HEK293T (cell line): ENCODE results near the gene CLASP1.

Experiments used
- CTCF ChIA-PET: fragments of 350-600 bp; formaldehyde crosslinking; extraction: SDS; loops from one replicate; lab custom pipeline; 2021; ENCODE audit warnings: antibody characterized with exemption, inconsistent platforms; lab: Yijun Ruan, JAX
- POLR2A ChIA-PET: fragments of 350-600 bp; formaldehyde crosslinking; extraction: SDS; loops from one replicate; lab custom pipeline; 2020; ENCODE audit warnings: antibody characterized with exemption, inconsistent platforms; lab: Yijun Ruan, JAX
- DNase-seq: peaks from one replicate; pipeline ENCODE4 v3.0.0; 2012; ENCODE audit warnings: mixed read lengths; ENCODE audit errors: extremely low spot score
- ARNT ChIP-seq: fragments of 450-650 bp; IDR thresholded peaks from 2 replicates; pipeline ENCODE4 v1.6.1; 2017; ENCODE audit warnings: mild to moderate bottlenecking
- BHLHE40 ChIP-seq: fragments of 450-650 bp; IDR thresholded peaks from 2 replicates; pipeline ENCODE4 v1.6.1; 2016; ENCODE audit warnings: mild to moderate bottlenecking, moderate library complexity, borderline replicate concordance
- CTBP1 ChIP-seq: fragments of 450-650 bp; IDR thresholded peaks from 2 replicates; pipeline ENCODE4 v1.6.1; 2016; ENCODE audit warnings: borderline replicate concordance
- ELF4 ChIP-seq: fragments of 450-650 bp; IDR thresholded peaks from 2 replicates; pipeline ENCODE4 v1.6.1; 2017; ENCODE audit warnings: antibody characterized with exemption
- FOXA1 ChIP-seq: fragments of 450-650 bp; IDR thresholded peaks from 2 replicates; pipeline ENCODE4 v1.6.1; 2016; ENCODE audit warnings: mild to moderate bottlenecking
- FOXK2 ChIP-seq: fragments of 450-650 bp; IDR thresholded peaks from 2 replicates; pipeline ENCODE4 v1.6.1; 2016; ENCODE audit warnings: mild to moderate bottlenecking
- FOXM1 ChIP-seq: fragments of 450-650 bp; IDR thresholded peaks from 2 replicates; pipeline ENCODE4 v1.6.1; 2017; ENCODE audit warnings: mild to moderate bottlenecking, borderline replicate concordance
- HDGF ChIP-seq: fragments of 450-650 bp; IDR thresholded peaks from 2 replicates; pipeline ENCODE4 v1.6.1; 2017; ENCODE audit warnings: antibody characterized with exemption, borderline replicate concordance
- L3MBTL2 ChIP-seq: fragments of 450-650 bp; conservative IDR thresholded peaks from 2 replicates; pipeline ENCODE4 v1.6.1; 2016; ENCODE audit warnings: mild to moderate bottlenecking
- LEF1 ChIP-seq: fragments of 450-650 bp; IDR thresholded peaks from 2 replicates; pipeline ENCODE4 v1.6.1; 2017; ENCODE audit warnings: mild to moderate bottlenecking, borderline replicate concordance
- NFRKB ChIP-seq: fragments of 450-650 bp; IDR thresholded peaks from 2 replicates; pipeline ENCODE4 v1.6.1; 2016; ENCODE audit warnings: mild to moderate bottlenecking, moderate library complexity
- PKNOX1 ChIP-seq: fragments of 450-650 bp; IDR thresholded peaks from 2 replicates; pipeline ENCODE4 v1.6.1; 2016
- SP1 ChIP-seq: fragments of 450-650 bp; IDR thresholded peaks from 2 replicates; pipeline ENCODE4 v1.6.1; 2017
- SUZ12 ChIP-seq: fragments of 450-650 bp; IDR thresholded peaks from 2 replicates; pipeline ENCODE4 v1.6.1; 2016; ENCODE audit warnings: mild to moderate bottlenecking
- TARDBP ChIP-seq: fragments of 450-650 bp; IDR thresholded peaks from 2 replicates; pipeline ENCODE4 v1.6.1; 2016
- ZNF384 ChIP-seq: fragments of 450-650 bp; IDR thresholded peaks from 2 replicates; pipeline ENCODE4 v1.6.1; 2016

CLASP1 gene

GRCh38 chr2:121431214-121431613 is 218.0 kb downstream of the CLASP1 start:
- ChIA-PET CTCF (no interaction called here), POLR2A (no interaction called here)
- TF ChIP-seq SP1 (no peak), TARDBP (no peak), SUZ12 (no peak), ZNF384 (no peak), FOXK2 (no peak), BHLHE40 (no peak), FOXM1 (no peak), ARNT (no peak), LEF1 (no peak), FOXA1 (no peak), CTBP1 (no peak), NFRKB (no peak), HDGF (no peak), ELF4 (no peak), PKNOX1 (no peak), L3MBTL2 (no peak)
- no peak for DNase-seq

GRCh38 chr2:121429927-121430520 is 219.2 kb downstream of the CLASP1 start:
- DNase-seq = no peak
- POLR2A ChIA-PET = interaction anchor here (1.0 kb wide), 1 partner anchor 101 kb away, joined by 3 read pairs; the partner anchor contains the start of gene RNU4ATAC
- CTCF ChIA-PET = no interaction called here
- TF ChIP-seq CTBP1 (no peak), SUZ12 (no peak)

DNA sequence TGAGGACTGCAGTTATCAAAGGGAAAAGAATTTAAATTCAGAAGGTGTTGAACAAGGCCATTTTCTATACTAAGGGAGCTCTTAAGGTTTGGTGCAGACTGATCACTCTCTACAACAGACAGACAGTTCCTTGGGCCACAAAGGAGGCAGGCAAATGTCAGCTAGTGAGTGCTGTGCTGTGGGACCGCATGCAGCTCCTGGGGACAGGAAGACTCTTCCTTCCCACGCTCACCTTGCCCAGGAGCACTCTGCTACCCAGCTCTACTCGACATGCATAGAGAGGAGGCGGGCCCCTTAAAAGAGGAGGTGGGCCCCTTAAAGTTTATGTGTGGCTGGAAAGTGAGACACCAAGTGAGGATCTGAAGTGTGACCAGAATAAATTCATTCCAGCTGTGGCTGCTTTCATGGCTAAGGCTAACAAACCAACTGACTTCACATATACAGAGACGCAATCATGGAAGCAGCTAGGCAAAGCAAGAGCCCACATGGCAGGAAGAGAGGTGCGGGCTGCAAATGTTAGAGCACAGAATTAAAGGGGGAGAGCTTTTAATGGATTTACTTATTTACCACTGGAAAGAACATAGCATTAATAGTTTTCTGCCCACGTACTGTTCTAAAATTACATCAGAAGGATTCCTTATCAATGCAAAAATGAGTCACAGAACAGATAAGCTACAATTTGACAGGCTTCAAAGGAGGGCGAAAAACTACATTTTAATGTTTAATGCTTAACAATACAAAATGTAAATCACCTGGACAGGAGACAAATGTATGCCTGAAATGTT is 220.0 kb downstream of the CLASP1 start:
- ChIA-PET CTCF (interaction anchor here (0.5 kb wide), 1 partner anchor 317 kb away, joined by 5 read pairs; no protein-coding TSS in a partner anchor), POLR2A (interaction anchor here (1.0 kb wide), 1 partner anchor 101 kb away, joined by 3 read pairs; the partner anchor contains the start of gene RNU4ATAC)

GRCh38 chr2:121427187-121427689 is 222.0 kb downstream of the CLASP1 start:
- TF ChIP-seq NFRKB (no peak), HDGF (no peak), ZNF384 (no peak), ARNT (no peak), CTBP1 (no peak), PKNOX1 (no peak), ELF4 (no peak), FOXK2 (no peak)
- CTCF ChIA-PET = no interaction called here

More for the DNA sequence above, 220.0 kb downstream of the CLASP1 start:
- no peak for TF ChIP-seq ZNF384
- TF ChIP-seq TARDBP = no peak
- no peak for TF ChIP-seq BHLHE40
- TF ChIP-seq SUZ12 = no peak
- no peak for TF ChIP-seq FOXK2
- TF ChIP-seq PKNOX1 = no peak
- no peak for TF ChIP-seq L3MBTL2
- TF ChIP-seq ELF4 = no peak
- no peak for TF ChIP-seq FOXA1
- DNase-seq = no peak

DNA sequence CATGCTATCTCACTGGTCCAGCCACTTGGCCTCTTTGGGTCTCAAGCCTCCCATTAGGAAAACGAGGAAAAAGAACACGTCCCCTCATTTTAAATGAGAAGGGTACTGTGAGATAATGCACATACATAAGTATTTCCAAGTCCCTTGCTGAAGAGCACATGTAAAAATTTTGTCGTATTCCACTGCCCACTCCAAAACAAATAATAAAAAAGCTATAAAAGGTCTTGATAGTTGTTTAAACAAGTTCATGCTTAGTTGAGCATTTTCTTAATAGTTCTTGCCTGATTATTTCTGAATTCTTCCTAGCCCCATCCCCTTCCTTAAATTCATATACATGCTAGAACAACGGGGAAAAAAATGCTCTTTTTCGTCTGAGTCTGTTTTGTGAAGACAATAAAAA is 228.8 kb downstream of the CLASP1 start:
- TF ChIP-seq HDGF (no peak), ARNT (no peak), L3MBTL2 (no peak), BHLHE40 (no peak), NFRKB (no peak), ELF4 (no peak), TARDBP (no peak), SP1 (no peak), SUZ12 (no peak), ZNF384 (no peak), FOXM1 (no peak), FOXA1 (no peak), LEF1 (no peak), FOXK2 (no peak), CTBP1 (no peak), PKNOX1 (no peak)
- ChIA-PET CTCF (interaction anchor here (1.3 kb wide), 1 partner anchor 18 kb away, joined by 3 read pairs; no protein-coding TSS in a partner anchor), POLR2A (no interaction called here)
- DNase-seq = no peak

More at GRCh38 chr2:121427187-121427689, 222.0 kb downstream of the CLASP1 start:
- no peak for DNase-seq
- POLR2A ChIA-PET = no interaction called here
